ENCODE results near the gene UGT1A8.

Gene UGT1A8

GRCh38 chr2:233764264-233764663 lies 146.8 kb downstream of the UGT1A8 start:
- DNase-seq (ENCODE audit: low spot score), result no peak

GRCh38 chr2:233764761-233765160 lies 147.3 kb downstream of the UGT1A8 start:
- no peak for DNase-seq (ENCODE audit: low spot score)

GRCh38 chr2:233766416-233766815 lies 149.0 kb downstream of the UGT1A8 start:
- DNase-seq (ENCODE audit: low spot score), result no peak

GRCh38 chr2:233768076-233768475 lies 150.6 kb downstream of the UGT1A8 start:
- DNase-seq (ENCODE audit: low spot score), result no peak

- DNase-seq (ENCODE audit: low spot score), result no peak
These were observed 151.8 kb downstream of the UGT1A8 start for GRCh38 chr2:233769260-233769659.

- no peak for DNase-seq (ENCODE audit: low spot score)
These were observed 154.7 kb downstream of the UGT1A8 start for GRCh38 chr2:233772153-233772552.

GRCh38 chr2:233772583-233772982 lies 155.2 kb downstream of the UGT1A8 start:
- no peak for DNase-seq (ENCODE audit: low spot score)

GRCh38 chr2:233773854-233774253 lies 156.4 kb downstream of the UGT1A8 start:
- DNase-seq (ENCODE audit: low spot score), result no peak

- DNase-seq (ENCODE audit: low spot score), result no peak
These were observed 158.0 kb downstream of the UGT1A8 start for GRCh38 chr2:233775414-233775813.

GRCh38 chr2:233778030-233778429 lies 160.6 kb downstream of the UGT1A8 start, which contains the start of gene MROH2A:
Gene MROH2A, plus strand, starts transcription at chr2:233778330. Its CDS starts 1,029 bp downstream, at chr2:233779359.
- no peak for DNase-seq (ENCODE audit: low spot score)

GRCh38 chr2:233779722-233780121 lies 162.3 kb downstream of the UGT1A8 start:
- no peak for DNase-seq (ENCODE audit: low spot score)

- no peak for DNase-seq (ENCODE audit: low spot score)
These were observed 163.3 kb downstream of the UGT1A8 start for GRCh38 chr2:233780771-233781170.

- no peak for DNase-seq (ENCODE audit: low spot score)
These were observed 172.1 kb downstream of the UGT1A8 start for GRCh38 chr2:233789554-233789953.

GRCh38 chr2:233791151-233791882 lies 173.9 kb downstream of the UGT1A8 start:
- DNase-seq (ENCODE audit: low spot score), result no peak

GRCh38 chr2:233791883-233792329 lies 174.5 kb downstream of the UGT1A8 start:
- no peak for DNase-seq (ENCODE audit: low spot score)

GRCh38 chr2:233792720-233793119 lies 175.3 kb downstream of the UGT1A8 start:
- DNase-seq (ENCODE audit: low spot score), result no peak

GRCh38 chr2:233793465-233794127 lies 176.2 kb downstream of the UGT1A8 start:
- no peak for DNase-seq (ENCODE audit: low spot score)

- no peak for DNase-seq (ENCODE audit: low spot score)
These were observed 176.8 kb downstream of the UGT1A8 start for GRCh38 chr2:233794128-233794658.

GRCh38 chr2:233795735-233796171 lies 178.3 kb downstream of the UGT1A8 start:
- no peak for DNase-seq (ENCODE audit: low spot score)

- DNase-seq (ENCODE audit: low spot score), result no peak
These were observed 178.8 kb downstream of the UGT1A8 start for GRCh38 chr2:233796254-233796653.

- DNase-seq (ENCODE audit: low spot score), result no peak
These were observed 181.1 kb downstream of the UGT1A8 start for GRCh38 chr2:233798335-233799086.

- DNase-seq (ENCODE audit: low spot score), result no peak
These were observed 181.7 kb downstream of the UGT1A8 start for GRCh38 chr2:233799087-233799665.

Data from SK-N-DZ (cell line).